ENCODE measurements around the gene CPNE5.

CPNE5 gene

GRCh38 chr6:36873115-36873514, 33.9 kb upstream of the CPNE5 start:
- TF ChIP-seq REST (IDR thresholded peaks at IDR 0.05; ENCODE audit: low read depth) (no peak), TAF1 (IDR thresholded peaks at IDR 0.05; ENCODE audit: low read depth) (no peak), CREB1 (IDR thresholded peaks at IDR 0.05; ENCODE audit: low read depth) (no peak), FOXM1 (IDR thresholded peaks at IDR 0.05; ENCODE audit: borderline replicate concordance, low read depth) (no peak), NFIC (IDR thresholded peaks at IDR 0.05) (no peak), EGR1 (IDR thresholded peaks at IDR 0.05) (no peak), YY1 (IDR thresholded peaks at IDR 0.05; ENCODE audit: low read depth) (no peak)

GRCh38 chr6:36871686-36872085, 32.4 kb upstream of the CPNE5 start:
- TF ChIP-seq EP300 (IDR thresholded peaks at IDR 0.05; ENCODE audit: borderline replicate concordance) (no peak), FOXM1 (IDR thresholded peaks at IDR 0.05; ENCODE audit: borderline replicate concordance, low read depth) (no peak), TAF1 (IDR thresholded peaks at IDR 0.05; ENCODE audit: low read depth) (no peak), TEAD4 (IDR thresholded peaks at IDR 0.05) (no peak), RAD21 (IDR thresholded peaks at IDR 0.05; ENCODE audit: low read depth) (no peak), NFIC (IDR thresholded peaks at IDR 0.05) (no peak), USF1 (IDR thresholded peaks at IDR 0.05) (no peak), MAX (IDR thresholded peaks at IDR 0.05) (no peak), REST (IDR thresholded peaks at IDR 0.05; ENCODE audit: low read depth) (no peak), CEBPB (IDR thresholded peaks at IDR 0.05) (no peak), YY1 (IDR thresholded peaks at IDR 0.05; ENCODE audit: low read depth) (no peak), TCF12 (IDR thresholded peaks at IDR 0.05; ENCODE audit: low read depth) (no peak), ZBTB7A (IDR thresholded peaks at IDR 0.05; ENCODE audit: low read depth) (no peak), EGR1 (IDR thresholded peaks at IDR 0.05) (no peak), CREB1 (IDR thresholded peaks at IDR 0.05; ENCODE audit: low read depth) (no peak)

- TF ChIP-seq RAD21 (IDR thresholded peaks at IDR 0.05; ENCODE audit: low read depth) (no peak), CEBPB (IDR thresholded peaks at IDR 0.05) (no peak), CREB1 (IDR thresholded peaks at IDR 0.05; ENCODE audit: low read depth) (no peak), TEAD4 (IDR thresholded peaks at IDR 0.05) (no peak), ZBTB7A (IDR thresholded peaks at IDR 0.05; ENCODE audit: low read depth) (no peak), TAF1 (IDR thresholded peaks at IDR 0.05; ENCODE audit: low read depth) (no peak), TCF12 (IDR thresholded peaks at IDR 0.05; ENCODE audit: low read depth) (no peak), NFIC (IDR thresholded peaks at IDR 0.05) (no peak), FOXM1 (IDR thresholded peaks at IDR 0.05; ENCODE audit: borderline replicate concordance, low read depth) (no peak), YY1 (IDR thresholded peaks at IDR 0.05; ENCODE audit: low read depth) (no peak), USF1 (IDR thresholded peaks at IDR 0.05) (no peak), EP300 (IDR thresholded peaks at IDR 0.05; ENCODE audit: borderline replicate concordance) (no peak), EGR1 (IDR thresholded peaks at IDR 0.05) (no peak), MAX (IDR thresholded peaks at IDR 0.05) (no peak), REST (IDR thresholded peaks at IDR 0.05; ENCODE audit: low read depth) (no peak)
Measured at GRCh38 chr6:36867471-36868224, 28.4 kb upstream of the CPNE5 start.

- TF ChIP-seq CREB1 (IDR thresholded peaks at IDR 0.05; ENCODE audit: low read depth) = no peak
- no peak for TF ChIP-seq EP300 (IDR thresholded peaks at IDR 0.05; ENCODE audit: borderline replicate concordance)
- no peak for TF ChIP-seq TEAD4 (IDR thresholded peaks at IDR 0.05)
- no peak for TF ChIP-seq YY1 (IDR thresholded peaks at IDR 0.05; ENCODE audit: low read depth)
- TF ChIP-seq EGR1 (IDR thresholded peaks at IDR 0.05) = no peak
- no peak for TF ChIP-seq RAD21 (IDR thresholded peaks at IDR 0.05; ENCODE audit: low read depth)
- TF ChIP-seq FOXM1 (IDR thresholded peaks at IDR 0.05; ENCODE audit: borderline replicate concordance, low read depth) = no peak
- TF ChIP-seq USF1 (IDR thresholded peaks at IDR 0.05) = no peak
- TF ChIP-seq NFIC (IDR thresholded peaks at IDR 0.05) = no peak
- no peak for TF ChIP-seq TCF12 (IDR thresholded peaks at IDR 0.05; ENCODE audit: low read depth)
Measured at GRCh38 chr6:36865835-36866234, 26.6 kb upstream of the CPNE5 start.
